ENCODE results near the gene EXTL1. TPM values are rescaled to one million over a fixed set of nuclear protein-coding genes. Genes with fewer than 3 reads are reported as not detected.

The EXTL1 gene
- total RNA-seq, 1 experiment from 2014 or later: 0.26 TPM

GRCh38 chr1:26041401-26041800 lies 19.8 kb downstream of the EXTL1 start:
- ChIA-PET POLR2A (ENCODE audit: unreplicated experiment) (interaction anchor here (0.8 kb wide), 1 partner anchor 120 kb away, joined by 4 read pairs; no protein-coding TSS in a partner anchor), CTCF (no interaction called here)
- Histone ChIP-seq H3K36me3 (ENCODE audit: low read depth, low read length) (no peaks in the 10 kb centered on the region), H3K79me2 (ENCODE audit: low read length) (no peaks in the 10 kb centered on the region), H3K4me2 (ENCODE audit: low read length) (no peak overlapping the region), H3K9ac (ENCODE audit: low read length) (no peak overlapping the region), H2AFZ (ENCODE audit: low read length) (no peak overlapping the region), H3K27me3 (ENCODE audit: low read length) (peaks cover 21% of the 10 kb centered on the region), H3K9me2 (replicated peaks; ENCODE audit: low read length) (no peaks in the 10 kb centered on the region), H4K20me1 (ENCODE audit: low read length) (no peaks in the 10 kb centered on the region), H3K4me3 (ENCODE audit: low read length) (no peak overlapping the region), H3K4me1 (ENCODE audit: insufficient read depth, low read length) (peaks cover 6% of the 10 kb centered on the region), H3K27ac (ENCODE audit: low read length) (no peak overlapping the region), H3F3A (ENCODE audit: low read length, unreplicated experiment) (no peaks in the 10 kb centered on the region), H3K9me3 (ENCODE audit: low read length) (no peaks in the 10 kb centered on the region)
- BruUV-seq (replicated peaks): no TSS peak
- ATAC-seq (no peak), DNase-seq (no peak)
- TF ChIP-seq EZH2phosphoT487 (IDR thresholded peaks at IDR 0.05; ENCODE audit: borderline replicate concordance, low read length): no peak
- no peak for TF ChIP-seq CTCF (conservative IDR thresholded peaks at IDR 0.05; ENCODE audit: low read depth, low read length)
- no peak for TF ChIP-seq EZH2 (IDR thresholded peaks at IDR 0.05; ENCODE audit: low read length, unreplicated experiment)
- intact Hi-C loops (cut with micrococcal nuclease): no loop called here

- DNase-seq: no peak
Measured at GRCh38 chr1:26041978-26042377, 20.4 kb downstream of the EXTL1 start.

More at GRCh38 chr1:26041978-26042377, 20.4 kb downstream of the EXTL1 start:
- intact Hi-C loops (cut with micrococcal nuclease): no loop called here
- no peaks in the 10 kb centered on the region for H3K36me3 ChIP-seq (ENCODE audit: low read depth, low read length)
- no peak overlapping the region for H3K4me3 ChIP-seq (ENCODE audit: low read length)
- no TSS peak for BruUV-seq (replicated peaks)
- no peak for ATAC-seq
- H3K27ac ChIP-seq (ENCODE audit: low read length): no peak overlapping the region
- no peaks in the 10 kb centered on the region for H4K20me1 ChIP-seq (ENCODE audit: low read length)
- no peaks in the 10 kb centered on the region for H3F3A ChIP-seq (ENCODE audit: low read length, unreplicated experiment)
- H3K9me2 ChIP-seq (replicated peaks; ENCODE audit: low read length): no peaks in the 10 kb centered on the region
- H3K9me3 ChIP-seq (ENCODE audit: low read length): no peaks in the 10 kb centered on the region
- no peak overlapping the region for H3K4me2 ChIP-seq (ENCODE audit: low read length)
- H3K4me1 ChIP-seq (ENCODE audit: insufficient read depth, low read length): 0 out of 2 replicates have a peak, but pooled peaks cover under 1% of the 10 kb centered on the region
- no peaks in the 10 kb centered on the region for H3K79me2 ChIP-seq (ENCODE audit: low read length)
- H3K27me3 ChIP-seq (ENCODE audit: low read length): peaks cover 27% of the 10 kb centered on the region
- CTCF ChIA-PET: no interaction called here
- POLR2A ChIA-PET (ENCODE audit: unreplicated experiment): no interaction called here
- H2AFZ ChIP-seq (ENCODE audit: low read length): no peak overlapping the region
- TF ChIP-seq CTCF (conservative IDR thresholded peaks at IDR 0.05; ENCODE audit: low read depth, low read length) (no peak), EZH2phosphoT487 (IDR thresholded peaks at IDR 0.05; ENCODE audit: borderline replicate concordance, low read length) (no peak)
- no peak overlapping the region for H3K9ac ChIP-seq (ENCODE audit: low read length)

All from PC-3 (cell line).